OCI-LY7 (cell line): ENCODE measurements around the gene NOLC1. TPM values are rescaled to one million over a fixed set of nuclear protein-coding genes. Genes with fewer than 3 reads are reported as not detected.

Experiments
- BruUV-seq: library from RNA; stranded (reverse); fragments of 400-500 nt; replicated peaks from 2 replicates; lab custom pipeline; 2021; lab: Mats Ljungman, UMichigan
- CTCF ChIA-PET: fragments of 300-600 bp; sonication (Branson Sonifier 250); formaldehyde crosslinking; loops from one replicate; lab custom pipeline; 2022; ENCODE audit warnings: antibody characterized with exemption; ENCODE audit not compliant: unreplicated experiment; lab: Charles Lee
- POLR2A ChIA-PET: fragments of 300-600 bp; sonication (Branson Sonifier 250); formaldehyde crosslinking; loops from one replicate; lab custom pipeline; 2022; ENCODE audit warnings: antibody characterized with exemption; lab: Charles Lee
- DNase-seq: peaks from one replicate; pipeline ENCODE4 v3.0.0-alpha.2; 2015; ENCODE audit warnings: low spot score
- H2AFZ ChIP-seq: fragments of 200-600 bp; sonication (generic), shearing (Covaris generic); 2 replicates; pipeline ENCODE4 v1.6.1; 2014; ENCODE audit warnings: mild to moderate bottlenecking, antibody characterized with exemption, low read length, moderate library complexity
- H3K27ac ChIP-seq: fragments of 200-600 bp; sonication (generic); 2 replicates; pipeline ENCODE4 v1.5.1; 2014; ENCODE audit warnings: mixed run types, low read depth, mild to moderate bottlenecking, moderate library complexity, low read length, inconsistent platforms; ENCODE audit not compliant: poor library complexity, severe bottlenecking
- H3K36me3 ChIP-seq: fragments of 200-600 bp; sonication (generic); 2 replicates; pipeline ENCODE4 v1.6.1; 2014; ENCODE audit warnings: mild to moderate bottlenecking, antibody characterized with exemption, low read length, moderate library complexity, mixed read lengths; ENCODE audit not compliant: insufficient read depth
- H3K4me1 ChIP-seq: fragments of 200-600 bp; sonication (generic); 2 replicates; pipeline ENCODE4 v1.5.1; 2014; ENCODE audit warnings: mild to moderate bottlenecking, low read length; ENCODE audit not compliant: insufficient read depth, poor library complexity, severe bottlenecking
- H3K4me2 ChIP-seq: fragments of 200-600 bp; sonication (generic); 2 replicates; pipeline ENCODE4 v1.6.1; 2014; ENCODE audit warnings: mild to moderate bottlenecking, low read length
- H3K4me3 ChIP-seq: fragments of 200-600 bp; sonication (generic); 2 replicates; pipeline ENCODE4 v1.5.1; 2014; ENCODE audit warnings: mild to moderate bottlenecking, low read depth, low read length; ENCODE audit not compliant: poor library complexity, severe bottlenecking
- H3K79me2 ChIP-seq: fragments of 200-600 bp; sonication (generic); 2 replicates; pipeline ENCODE4 v1.6.1; 2016; ENCODE audit warnings: low read depth, mild to moderate bottlenecking, low read length, moderate library complexity, mixed read lengths; ENCODE audit not compliant: insufficient read depth
- H3K9me2 ChIP-seq: fragments of 200-600 bp; sonication (generic); 2 replicates; pipeline ENCODE4 v1.6.1; 2016; ENCODE audit warnings: mild to moderate bottlenecking, low read length, mixed read lengths; ENCODE audit not compliant: insufficient read depth
- H3K9me3 ChIP-seq: fragments of 200-600 bp; sonication (generic); 2 replicates; pipeline ENCODE4 v1.6.1; 2014; ENCODE audit warnings: mild to moderate bottlenecking, mixed run types, low read length, mixed read lengths
- H4K20me1 ChIP-seq: fragments of 200-600 bp; sonication (generic); 2 replicates; pipeline ENCODE4 v1.6.1; 2014; ENCODE audit warnings: mild to moderate bottlenecking, antibody characterized with exemption, low read length, moderate library complexity, mixed read lengths; ENCODE audit not compliant: insufficient read depth
- EZH2phosphoT487 ChIP-seq: fragments of 200-600 bp; sonication (generic); IDR thresholded peaks from 2 replicates; pipeline ENCODE4 v1.6.1; 2018; ENCODE audit warnings: low read depth, borderline replicate concordance, mild to moderate bottlenecking, mixed run types, antibody characterized with exemption, low read length, moderate library complexity, mixed read lengths
- intact Hi-C: fragments of 100-400 bp; cut with micrococcal nuclease; formaldehyde crosslinking; loops from one replicate; pipeline ENCODE4 v1.10.0; 2022; ENCODE audit not compliant: unreplicated experiment
- total RNA-seq, 2 experiments: library from RNA; depleted of rRNA in 1 of 2; stranded (reverse); fragments of >200 nt in 1 of 2; shearing (Covaris generic) in 1 of 2; gene quantifications; 2 replicates each; pipeline ENCODE4 v1.2.3, GENCODE V29; 2014 to 2022
- TF ChIP-seq, protein P1 (sequence below): fragments of 200-600 bp; sonication (generic); conservative IDR thresholded peaks from 2 replicates; pipeline ENCODE4 v1.5.1; 2014; ENCODE audit warnings: mild to moderate bottlenecking, antibody characterized with exemption, low read length, moderate library complexity, mixed read lengths

NOLC1 gene
- total RNA-seq, 2 experiments from 2014 or later, result 93.5 to 152 TPM

DNA sequence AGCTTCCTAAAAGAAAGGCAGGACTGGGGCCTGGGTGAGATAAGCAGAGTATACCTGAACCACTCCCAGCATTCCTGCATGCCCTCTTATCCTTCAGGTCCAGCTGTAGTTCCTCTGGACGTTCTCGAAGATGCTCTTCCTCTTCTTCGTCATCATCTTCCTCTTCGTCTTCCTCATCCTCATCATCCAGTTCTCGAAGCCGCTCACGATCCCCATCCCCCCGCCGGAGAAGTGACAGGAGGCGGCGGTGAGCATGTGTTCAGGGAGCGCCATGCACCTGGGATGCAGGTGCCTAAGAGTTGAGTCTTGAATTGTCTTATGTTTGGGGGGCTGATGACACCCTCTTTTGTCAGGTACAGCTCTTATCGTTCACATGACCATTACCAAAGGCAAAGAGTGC, 3.9 kb upstream of the NOLC1 start:
- POLR2A ChIA-PET, result interaction anchor here (1.4 kb wide), 1 partner anchor 11 kb away, joined by 4 read pairs; no protein-coding TSS in a partner anchor
- H3K4me1 ChIP-seq, result peaks cover 20% of the 10 kb centered on the region
- intact Hi-C loops, result no loop called here

DNA sequence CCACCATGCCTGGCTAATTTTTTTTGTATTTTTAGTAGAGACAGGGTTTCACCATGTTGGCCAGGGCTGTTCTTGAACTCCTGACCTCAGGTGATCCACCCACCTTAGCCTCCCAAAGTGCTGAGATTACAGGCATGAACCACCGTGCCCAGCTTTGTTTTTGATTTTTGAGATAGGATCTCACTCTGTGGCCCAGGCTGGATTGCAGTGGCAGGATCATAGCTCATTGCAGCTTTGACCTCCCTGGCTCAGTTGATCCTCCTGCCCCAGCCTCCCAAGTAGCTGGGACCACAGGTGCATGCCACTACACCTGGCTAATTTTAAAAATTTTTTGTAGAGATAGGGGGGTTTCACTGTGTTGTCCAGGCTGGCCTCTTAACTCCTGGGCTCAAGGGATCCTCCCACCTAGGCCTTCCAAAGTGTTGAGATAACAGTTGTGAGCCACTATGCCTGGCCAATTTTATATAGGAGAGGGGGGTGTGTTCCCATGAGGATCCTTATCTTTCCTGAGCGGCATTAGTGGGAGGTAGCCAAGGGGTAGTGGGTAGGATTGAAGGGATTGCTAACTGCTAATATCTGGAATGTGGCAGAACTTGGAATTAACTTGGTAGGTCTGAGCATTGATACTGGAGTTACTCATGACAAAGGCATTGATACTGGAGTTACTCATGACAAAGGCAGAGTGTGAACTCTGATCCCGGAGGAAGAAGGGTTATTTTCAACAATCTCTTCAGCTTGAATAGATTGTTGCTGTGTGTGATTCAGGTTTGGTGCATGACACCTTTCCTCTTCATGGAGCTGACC, 1.0 kb upstream of the NOLC1 start:
- H2AFZ ChIP-seq, result peak overlapping the region; percentile 54; the same call in 1 of the 2 replicates
- no peak for TF ChIP-seq EZH2phosphoT487
- TF ChIP-seq, protein P1, sequence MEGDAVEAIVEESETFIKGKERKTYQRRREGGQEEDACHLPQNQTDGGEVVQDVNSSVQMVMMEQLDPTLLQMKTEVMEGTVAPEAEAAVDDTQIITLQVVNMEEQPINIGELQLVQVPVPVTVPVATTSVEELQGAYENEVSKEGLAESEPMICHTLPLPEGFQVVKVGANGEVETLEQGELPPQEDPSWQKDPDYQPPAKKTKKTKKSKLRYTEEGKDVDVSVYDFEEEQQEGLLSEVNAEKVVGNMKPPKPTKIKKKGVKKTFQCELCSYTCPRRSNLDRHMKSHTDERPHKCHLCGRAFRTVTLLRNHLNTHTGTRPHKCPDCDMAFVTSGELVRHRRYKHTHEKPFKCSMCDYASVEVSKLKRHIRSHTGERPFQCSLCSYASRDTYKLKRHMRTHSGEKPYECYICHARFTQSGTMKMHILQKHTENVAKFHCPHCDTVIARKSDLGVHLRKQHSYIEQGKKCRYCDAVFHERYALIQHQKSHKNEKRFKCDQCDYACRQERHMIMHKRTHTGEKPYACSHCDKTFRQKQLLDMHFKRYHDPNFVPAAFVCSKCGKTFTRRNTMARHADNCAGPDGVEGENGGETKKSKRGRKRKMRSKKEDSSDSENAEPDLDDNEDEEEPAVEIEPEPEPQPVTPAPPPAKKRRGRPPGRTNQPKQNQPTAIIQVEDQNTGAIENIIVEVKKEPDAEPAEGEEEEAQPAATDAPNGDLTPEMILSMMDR, result no peak
- H3K9me2 ChIP-seq, result no peaks in the 10 kb centered on the region
- peaks cover 46% of the 10 kb centered on the region for H3K79me2 ChIP-seq
- peaks cover 9% of the 10 kb centered on the region; the same call in 1 of the 2 replicates for H4K20me1 ChIP-seq
- CTCF ChIA-PET, result interaction anchor here (1.2 kb wide), 1 partner anchor 13 kb away, joined by 4 read pairs; no protein-coding TSS in a partner anchor
- H3K27ac ChIP-seq, result peak overlapping the region; percentile 79
- peaks cover 95% of the 10 kb centered on the region for H3K36me3 ChIP-seq
- BruUV-seq, result TSS peak; percentile 100
- H3K4me1 ChIP-seq, result peaks cover 36% of the 10 kb centered on the region
- peak overlapping the region; percentile 52 for H3K4me3 ChIP-seq
- no peak for DNase-seq
- H3K9me3 ChIP-seq, result no peaks in the 10 kb centered on the region
- POLR2A ChIA-PET, result interaction anchor here (1.1 to 3.5 kb wide), 2 partner anchors 15 to 20 kb away, joined by 3 to 18 read pairs; no protein-coding TSS in a partner anchor
- intact Hi-C loops, result no loop called here
- peak overlapping the region; percentile 60 for H3K4me2 ChIP-seq

More for the DNA sequence above, 3.9 kb upstream of the NOLC1 start:
- H3K9me3 ChIP-seq, result no peaks in the 10 kb centered on the region
- H3K4me2 ChIP-seq, result no peak overlapping the region
- DNase-seq, result no peak
- H3K27ac ChIP-seq, result no peak overlapping the region
- H4K20me1 ChIP-seq, result no peaks in the 10 kb centered on the region
- H2AFZ ChIP-seq, result no peak overlapping the region
- no peak overlapping the region for H3K4me3 ChIP-seq
- H3K79me2 ChIP-seq, result peaks cover 17% of the 10 kb centered on the region
- CTCF ChIA-PET, result interaction anchor here (0.6 kb wide), 1 partner anchor 308 kb away, joined by 3 read pairs; no protein-coding TSS in a partner anchor
- no peaks in the 10 kb centered on the region for H3K9me2 ChIP-seq
- TF ChIP-seq EZH2phosphoT487, result no peak
- TF ChIP-seq, protein P1, result no peak
- BruUV-seq, result no TSS peak
- peaks cover 94% of the 10 kb centered on the region for H3K36me3 ChIP-seq
